Midbrain (tissue), 1 donor: ENCODE data around the gene TMEM154.

ENCODE experiments used
- DNase-seq: peaks from one replicate; lab custom pipeline; 2025; lab: John Stamatoyannopoulos, UW

TMEM154 gene, protein sequence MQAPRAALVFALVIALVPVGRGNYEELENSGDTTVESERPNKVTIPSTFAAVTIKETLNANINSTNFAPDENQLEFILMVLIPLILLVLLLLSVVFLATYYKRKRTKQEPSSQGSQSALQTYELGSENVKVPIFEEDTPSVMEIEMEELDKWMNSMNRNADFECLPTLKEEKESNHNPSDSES

DNA sequence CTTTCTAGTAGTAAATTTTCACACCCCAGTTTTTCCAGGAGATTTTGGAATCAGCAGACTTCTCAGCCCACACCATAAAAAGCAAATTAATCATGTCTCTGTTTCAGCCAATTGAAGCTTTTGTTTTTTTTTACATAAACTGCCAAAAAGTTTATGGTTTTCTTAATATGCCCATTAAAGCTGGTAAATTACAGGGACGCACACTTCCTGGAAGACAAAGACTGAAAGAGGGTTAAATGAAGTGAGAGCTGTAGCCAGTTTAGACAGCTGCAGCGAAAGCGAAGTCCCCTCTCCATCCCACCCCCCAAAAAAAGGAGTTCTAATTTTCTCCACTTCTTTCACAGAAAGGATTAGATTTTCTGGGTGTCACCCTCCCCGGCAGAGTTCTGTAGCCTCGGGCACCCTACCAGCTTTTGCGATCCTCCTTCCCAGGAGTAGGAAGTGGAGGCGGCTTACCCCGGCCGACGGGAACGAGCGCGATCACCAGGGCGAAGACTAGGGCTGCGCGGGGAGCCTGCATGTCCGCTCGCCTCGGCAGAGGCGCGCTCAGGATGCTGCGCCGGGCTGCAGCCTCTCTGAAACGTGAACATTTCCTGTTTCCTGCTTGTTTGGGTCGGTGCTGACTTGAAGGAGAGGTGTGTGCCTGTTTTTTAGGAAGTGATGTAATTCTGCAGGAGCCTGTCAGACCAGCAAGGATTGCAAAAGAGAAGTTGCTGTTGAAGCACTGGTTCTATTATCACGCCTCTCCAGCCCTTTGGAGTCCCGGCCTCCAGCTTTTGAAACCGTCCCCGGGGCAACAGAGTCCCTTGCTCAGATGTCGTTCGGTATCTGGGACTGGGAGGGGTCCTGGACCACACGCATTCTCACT lies at the start of gene TMEM154:
Gene TMEM154 (minus strand): TSS at position 584 of the 868 bp plus-strand sequence. CDS start 64 bp downstream, at position 520.
- DNase-seq: peak; percentile 43

DNA sequence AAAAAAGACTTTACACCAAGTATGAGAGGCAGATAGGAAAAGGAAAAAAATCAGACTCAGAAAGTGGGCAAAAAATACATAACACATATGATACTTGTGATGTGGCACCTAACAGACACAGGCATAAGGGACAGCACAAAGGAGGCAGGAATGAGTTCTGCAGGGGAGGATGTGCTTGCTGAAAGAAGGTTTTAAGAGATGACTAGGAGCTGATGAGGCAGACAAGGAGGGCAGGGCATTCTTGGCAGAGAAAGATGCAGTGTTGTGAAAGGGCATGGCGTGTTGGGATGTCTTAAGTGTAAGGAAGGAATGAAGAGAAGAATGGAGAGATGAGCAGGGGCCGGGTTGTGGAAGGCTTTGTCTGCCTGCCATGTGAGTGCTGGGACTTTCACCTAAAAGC lies 49.7 kb upstream of the TMEM154 start:
- no peak for DNase-seq

DNA sequence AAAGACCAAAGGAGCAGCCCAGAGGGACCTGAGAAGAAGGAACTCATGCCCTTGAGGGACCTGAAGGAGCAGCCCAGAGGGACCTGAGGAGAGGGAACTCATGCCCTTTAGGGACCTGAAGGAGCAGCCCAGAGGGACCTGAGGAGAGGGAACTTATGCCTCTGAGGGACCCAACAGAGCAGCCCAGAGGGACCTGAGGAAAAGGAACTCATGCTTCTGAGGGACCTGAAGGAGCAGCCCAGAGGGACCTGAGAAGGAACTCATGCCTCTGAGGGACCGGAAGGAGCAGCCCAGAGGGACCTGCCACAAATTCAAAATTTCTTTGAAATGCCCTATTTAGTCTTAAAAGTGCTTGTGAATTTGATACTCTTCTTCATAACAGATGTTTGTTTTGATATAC lies 48.5 kb upstream of the TMEM154 start:
- DNase-seq: no peak

DNA sequence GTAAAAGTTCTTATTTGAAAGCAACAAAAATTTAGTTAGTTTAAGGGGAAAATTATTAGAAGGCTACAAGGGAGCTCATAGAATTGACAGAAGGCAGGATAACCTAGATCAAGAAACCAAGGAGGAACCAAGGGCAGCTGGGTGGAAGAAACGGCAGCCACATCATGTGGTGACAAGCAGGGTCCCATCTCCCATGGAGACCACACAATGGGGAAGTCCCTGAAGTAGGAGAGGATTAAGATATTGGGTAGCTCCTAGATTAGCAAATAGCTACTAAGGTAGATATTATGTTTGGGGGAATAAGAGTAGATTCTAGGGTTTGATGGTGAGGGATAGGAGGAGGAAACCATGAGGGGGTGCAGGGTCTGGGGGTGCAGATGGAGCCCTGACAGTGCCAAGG lies 48.0 kb upstream of the TMEM154 start:
- DNase-seq: peak; percentile 2

DNA sequence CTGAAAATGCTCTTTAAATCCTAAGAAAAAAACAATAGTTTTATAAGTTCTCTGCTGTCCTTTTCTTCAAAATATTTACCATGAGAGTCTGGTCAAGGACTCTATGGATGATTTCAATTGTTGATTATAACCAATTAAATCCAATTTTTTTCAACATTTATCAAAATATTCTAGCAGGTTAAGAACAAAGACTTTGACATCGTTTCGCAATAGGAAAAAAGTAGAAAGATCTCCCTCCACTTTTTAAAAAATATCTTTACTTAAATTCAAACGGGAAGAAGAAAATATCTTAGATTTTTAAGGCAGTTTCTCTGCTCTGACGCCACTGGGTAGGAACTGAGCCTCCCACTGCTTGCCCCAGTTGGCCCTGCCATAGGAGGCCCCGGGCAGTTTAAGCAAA lies 44.7 kb upstream of the TMEM154 start:
- no peak for DNase-seq

DNA sequence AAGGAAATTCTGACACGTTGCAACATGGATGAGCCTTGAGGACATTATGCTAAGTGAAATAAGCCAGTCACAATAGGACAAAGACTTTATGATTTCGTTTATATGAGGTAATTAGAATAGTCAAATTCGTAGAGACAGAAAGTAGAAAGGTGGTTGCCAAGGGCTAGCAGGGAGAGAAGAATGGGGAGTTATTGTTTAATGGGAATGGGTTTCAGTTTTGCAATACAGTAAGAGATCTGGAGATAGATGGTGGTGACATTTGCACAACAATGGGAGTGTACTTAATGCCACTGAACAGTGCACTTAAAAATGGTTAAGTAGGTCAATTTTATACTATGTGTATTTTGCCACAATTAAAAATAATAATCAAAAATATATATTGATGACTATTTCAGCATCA lies 43.4 kb upstream of the TMEM154 start:
- DNase-seq: no peak

DNA sequence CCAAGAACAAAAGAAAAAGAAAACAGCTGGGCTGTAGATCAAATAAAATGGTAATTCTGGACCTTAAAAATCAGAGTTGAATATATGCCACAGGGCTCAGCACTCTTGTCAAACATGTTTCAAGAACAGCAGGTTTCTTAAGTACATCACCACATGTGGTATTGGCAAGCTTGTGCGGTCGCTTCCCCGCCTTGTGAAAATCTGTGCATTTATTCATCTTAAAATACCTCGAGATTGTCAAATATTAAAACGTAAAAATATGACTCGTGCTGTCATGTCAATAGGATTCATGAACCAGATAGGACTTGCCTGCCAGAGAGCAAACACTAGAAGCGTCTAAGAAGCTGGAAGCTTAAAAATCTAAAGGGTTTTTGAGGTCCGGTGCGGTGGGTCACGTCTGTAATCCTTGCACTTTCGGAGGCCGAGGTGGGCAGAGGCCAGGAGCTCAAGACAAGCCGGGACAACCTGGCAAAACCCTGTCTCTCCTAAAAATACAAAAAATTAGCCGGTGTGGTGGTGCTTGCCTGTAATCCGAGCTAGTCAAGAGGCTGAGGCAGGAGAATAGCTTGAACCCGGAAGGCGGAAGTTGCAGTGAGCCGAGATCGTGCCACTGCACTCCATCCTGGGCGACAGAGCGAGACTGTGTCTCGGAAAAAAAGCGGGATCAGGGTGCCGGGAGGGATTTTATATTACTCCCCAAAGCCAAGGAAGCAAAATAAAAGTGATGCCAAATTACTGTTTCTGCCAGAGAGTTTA lies 40.2 kb upstream of the TMEM154 start:
- DNase-seq: no peak

DNA sequence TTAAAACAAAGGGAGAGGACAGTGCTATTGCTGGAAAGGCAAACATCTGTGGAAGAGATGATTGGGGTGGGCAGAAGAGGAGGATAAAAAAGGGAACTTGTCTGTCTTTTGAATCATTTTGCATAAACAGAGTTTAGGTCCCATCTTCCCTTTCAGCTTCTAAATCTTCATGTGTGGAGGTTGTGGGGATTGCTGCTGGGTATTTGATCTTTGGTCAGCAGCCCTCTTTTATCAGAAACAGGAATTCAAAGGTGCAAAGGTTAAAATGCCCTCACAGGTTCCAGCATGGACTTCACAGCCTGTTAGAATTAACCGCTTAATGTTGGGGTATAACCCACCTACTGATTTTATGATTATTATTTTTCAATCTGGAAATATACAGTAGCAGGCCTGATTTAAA lies 39.5 kb upstream of the TMEM154 start:
- DNase-seq: no peak

DNA sequence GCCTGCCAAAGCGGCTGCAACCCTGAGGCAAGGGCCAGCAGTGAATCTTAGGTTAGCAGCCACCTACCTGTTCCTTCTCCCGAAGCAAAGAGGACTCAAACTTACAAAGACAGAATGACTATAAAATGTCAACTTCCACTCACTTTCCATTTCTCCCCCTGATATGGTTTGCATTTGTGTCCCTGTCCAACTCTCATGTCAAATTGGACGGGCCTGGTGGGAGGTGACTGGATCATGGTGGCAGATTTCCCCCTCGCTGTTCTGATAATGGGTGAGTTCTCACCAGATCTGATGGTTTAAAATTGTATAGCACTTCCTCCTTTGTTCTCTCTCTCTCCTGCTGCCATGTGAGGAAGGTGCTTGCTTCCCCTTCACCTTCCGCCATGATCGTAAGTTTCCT lies 35.3 kb upstream of the TMEM154 start:
- DNase-seq: no peak

DNA sequence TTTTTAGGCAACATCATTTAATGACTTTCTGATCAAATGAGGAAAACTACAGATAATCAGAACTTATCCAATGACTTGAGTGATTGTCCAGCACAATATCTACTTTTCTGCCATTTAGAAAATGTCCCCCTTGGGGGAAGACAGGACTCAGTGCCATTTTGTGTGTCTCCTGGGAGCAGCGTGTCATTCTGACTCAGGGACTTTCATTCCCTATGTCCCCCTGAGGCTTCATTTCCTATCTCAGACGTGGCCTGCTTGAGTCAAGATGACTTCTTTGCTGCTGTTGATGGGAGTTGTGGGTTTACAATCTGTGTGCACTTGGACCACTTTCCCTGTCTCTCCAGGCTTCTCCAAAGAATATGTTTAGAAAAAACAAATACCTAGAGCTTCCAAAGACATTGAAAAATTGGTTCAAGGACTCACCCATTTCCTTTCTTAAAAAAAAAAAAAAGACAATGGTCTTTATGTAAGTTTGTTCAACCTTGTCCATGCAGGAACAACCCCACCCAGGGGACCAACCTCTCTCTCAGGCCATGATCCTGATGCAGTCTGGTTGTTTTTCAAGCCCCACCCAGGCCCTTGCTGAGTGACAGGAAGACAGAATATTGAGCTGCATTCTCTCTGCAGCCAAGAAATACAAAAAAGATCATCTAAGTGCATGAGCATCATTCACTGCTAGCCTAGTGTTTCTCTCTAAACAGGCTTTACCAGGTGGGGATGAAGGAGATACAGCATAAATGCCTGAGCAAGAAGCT lies 34.3 kb upstream of the TMEM154 start:
- DNase-seq: no peak

DNA sequence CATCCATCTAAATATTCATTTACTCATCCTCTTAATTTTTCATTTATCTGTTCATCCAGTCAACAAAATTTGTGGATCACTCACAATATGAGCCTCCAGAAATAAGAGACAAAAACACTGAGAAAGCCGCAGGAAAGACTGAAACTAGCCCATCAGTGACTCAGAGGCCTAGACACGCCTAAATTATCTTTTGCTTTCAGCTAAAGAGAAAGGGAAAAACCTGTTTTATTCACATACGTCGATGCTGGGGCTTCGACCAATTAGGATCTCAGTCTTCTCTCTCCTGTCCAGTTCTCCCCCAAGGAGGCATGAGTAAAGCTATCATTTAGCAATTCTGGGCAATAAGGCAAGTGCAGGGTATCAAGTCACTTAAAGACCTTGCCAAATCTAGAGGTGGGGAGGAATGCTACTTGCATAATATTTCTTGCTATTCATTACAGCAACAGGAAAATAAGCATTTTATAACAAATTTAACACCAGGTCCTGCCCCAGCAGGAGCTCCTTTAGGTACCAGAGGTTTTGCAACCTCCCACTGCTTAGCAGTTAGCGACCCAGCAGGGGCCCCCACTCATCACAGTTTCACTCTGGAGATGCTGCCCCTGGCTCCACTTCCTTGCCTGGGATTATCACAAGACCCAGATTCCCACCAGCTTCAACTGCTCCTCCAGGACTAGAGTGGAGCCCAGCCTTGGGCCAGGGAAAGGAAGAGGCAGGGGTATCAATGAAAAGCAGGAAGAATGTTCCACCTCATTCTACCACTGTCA lies 30.1 kb upstream of the TMEM154 start:
- DNase-seq: no peak

DNA sequence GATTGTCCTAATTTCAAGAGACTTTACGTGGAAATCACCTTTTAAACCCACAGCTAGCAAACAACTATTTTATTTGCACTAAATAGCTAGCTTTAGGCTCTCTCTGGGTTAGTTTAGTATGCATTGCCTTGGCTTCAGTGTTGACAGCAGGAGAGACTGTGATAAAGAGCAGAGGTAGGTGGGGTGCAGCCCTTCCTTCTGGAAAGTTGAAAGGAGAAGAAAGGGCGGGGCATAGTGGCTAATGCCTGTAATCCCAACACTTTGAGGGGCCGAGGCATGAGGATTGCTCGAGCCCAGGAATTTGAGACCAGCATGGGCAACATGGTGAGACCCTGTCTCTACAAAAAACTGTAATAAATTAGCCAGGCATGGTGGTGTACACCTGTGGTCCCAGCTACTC lies 29.0 kb upstream of the TMEM154 start:
- DNase-seq: no peak

DNA sequence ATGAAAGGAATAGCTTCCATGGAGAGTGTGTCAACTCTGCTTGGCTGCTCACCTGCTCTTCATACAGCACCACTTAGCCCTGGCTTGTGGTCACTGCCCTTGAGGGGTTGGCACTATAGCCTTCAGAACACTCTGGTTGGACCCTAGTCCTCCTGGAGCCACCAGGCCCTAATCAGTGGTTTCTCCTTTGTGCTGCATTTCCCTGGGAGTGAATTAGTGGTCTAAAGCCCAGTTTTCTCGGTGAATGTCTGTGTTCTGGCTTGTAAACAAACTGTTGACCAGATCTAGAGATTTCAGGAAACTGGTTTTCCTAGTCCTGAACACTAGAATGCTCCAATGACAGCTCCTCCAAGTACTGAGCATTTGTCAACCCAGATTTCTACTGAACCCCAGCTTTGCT lies 28.6 kb upstream of the TMEM154 start:
- no peak for DNase-seq

DNA sequence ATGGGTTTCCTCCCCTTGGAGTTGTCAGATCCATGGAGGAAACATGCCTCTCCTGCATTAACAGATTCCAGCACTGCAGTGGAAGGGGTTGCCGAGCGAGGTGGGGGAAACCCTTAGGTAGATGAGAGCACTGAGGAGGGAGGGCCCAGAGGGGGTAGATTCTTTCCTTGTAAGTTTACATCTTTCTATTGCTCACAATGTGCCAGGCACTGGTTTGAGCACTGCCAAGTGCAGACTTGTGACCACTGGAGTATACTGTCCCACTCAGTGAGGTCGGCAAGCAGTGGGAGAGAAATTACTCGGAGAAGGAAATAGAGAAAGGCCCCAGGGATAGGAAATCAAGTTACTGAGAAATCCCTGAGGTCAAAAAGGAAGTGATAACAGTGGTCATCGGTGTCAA lies 27.8 kb upstream of the TMEM154 start:
- DNase-seq: no peak

DNA sequence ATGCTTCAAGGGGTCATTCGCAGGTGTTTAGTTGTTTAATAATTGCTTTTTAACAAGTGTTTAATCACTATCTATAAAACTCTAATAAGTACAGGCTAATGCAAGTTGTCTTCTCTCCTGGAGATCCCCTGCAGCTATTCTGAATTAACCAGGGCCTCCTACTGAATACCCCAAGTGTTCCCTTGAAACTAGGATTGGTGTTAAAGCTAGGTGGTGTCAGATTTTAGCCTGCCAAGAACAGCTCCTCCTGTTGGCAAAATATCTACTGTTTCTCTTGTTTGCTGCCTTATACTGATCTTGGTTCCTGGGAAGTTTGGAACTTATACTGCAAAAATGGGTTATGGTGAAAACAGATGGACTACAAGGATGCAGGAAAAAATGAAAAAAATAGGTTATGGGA lies 26.1 kb upstream of the TMEM154 start:
- no peak for DNase-seq

DNA sequence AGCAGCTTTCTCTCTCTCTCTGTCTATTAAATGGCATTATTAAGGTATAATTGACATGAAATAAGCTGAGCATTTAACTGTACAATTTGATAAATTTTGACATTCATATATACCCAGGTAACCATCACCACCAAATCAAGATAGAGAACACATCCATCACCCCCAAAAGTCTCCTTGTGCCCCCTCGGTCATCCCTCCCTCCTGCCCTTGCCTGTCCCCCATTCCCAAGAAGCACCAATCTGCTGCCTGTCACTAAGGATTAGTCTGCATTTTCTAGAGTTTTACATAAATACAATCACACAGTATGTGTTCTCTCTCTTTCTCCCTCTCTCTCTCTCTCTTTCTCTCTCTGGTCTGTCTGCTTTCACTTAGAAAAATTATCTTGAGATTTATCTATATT lies 25.0 kb upstream of the TMEM154 start:
- no peak for DNase-seq

DNA sequence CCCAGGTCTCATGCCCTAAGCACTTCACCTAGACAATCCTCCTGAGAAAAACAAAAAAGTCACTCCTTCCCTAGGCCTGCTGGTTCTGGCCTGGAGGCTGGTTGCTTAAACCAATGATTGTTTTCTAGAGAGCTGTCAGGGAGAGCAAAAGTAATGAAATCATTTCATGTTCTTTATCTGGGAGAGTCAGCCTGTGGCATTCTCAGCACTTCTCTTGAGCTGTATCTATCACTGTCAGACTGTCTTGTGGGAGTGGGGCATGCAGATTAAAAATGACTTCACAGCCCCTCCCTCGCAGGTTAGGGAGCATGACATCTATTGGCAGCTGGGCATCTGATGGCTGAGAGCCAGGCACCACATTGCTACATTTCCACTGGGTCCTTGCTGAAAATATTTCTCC lies 20.4 kb upstream of the TMEM154 start:
- DNase-seq: no peak

DNA sequence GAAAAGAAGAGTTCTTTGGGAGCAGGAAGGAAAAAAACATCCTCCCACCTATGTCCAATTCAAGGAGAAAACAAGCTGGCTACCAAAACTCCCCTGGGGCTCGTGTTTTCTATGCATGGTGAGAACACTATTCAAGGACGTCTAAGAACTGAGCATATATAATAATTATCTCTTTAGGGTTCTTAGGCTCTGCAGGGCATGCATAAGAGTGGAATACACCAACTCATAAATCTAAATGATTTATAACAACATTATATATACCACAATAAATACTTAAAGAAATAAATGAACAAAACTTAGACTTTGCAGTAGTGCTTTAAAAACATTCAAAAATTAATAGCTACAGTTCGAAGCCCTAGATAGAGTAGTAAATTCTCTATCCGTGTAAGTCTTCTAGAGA lies 19.5 kb upstream of the TMEM154 start:
- no peak for DNase-seq

DNA sequence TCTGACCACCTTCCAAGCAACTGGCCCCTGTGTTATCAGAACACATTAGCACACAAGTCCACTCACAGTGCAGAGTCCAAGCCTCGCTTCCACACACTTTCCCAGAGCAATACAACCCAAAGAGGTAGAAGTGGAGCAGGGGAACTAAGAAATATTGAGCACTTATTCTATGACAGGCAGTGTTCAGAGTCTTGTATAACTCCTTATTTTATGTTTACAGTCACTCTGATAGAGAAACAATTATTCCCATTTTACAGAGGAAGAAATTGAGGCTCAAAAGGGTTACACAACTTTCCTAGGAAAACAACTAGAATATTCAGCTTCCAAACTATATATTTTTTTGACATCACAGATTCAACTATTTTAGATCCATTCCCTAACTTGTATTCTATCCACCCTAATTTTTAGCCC lies 18.3 kb upstream of the TMEM154 start:
- DNase-seq: no peak

DNA sequence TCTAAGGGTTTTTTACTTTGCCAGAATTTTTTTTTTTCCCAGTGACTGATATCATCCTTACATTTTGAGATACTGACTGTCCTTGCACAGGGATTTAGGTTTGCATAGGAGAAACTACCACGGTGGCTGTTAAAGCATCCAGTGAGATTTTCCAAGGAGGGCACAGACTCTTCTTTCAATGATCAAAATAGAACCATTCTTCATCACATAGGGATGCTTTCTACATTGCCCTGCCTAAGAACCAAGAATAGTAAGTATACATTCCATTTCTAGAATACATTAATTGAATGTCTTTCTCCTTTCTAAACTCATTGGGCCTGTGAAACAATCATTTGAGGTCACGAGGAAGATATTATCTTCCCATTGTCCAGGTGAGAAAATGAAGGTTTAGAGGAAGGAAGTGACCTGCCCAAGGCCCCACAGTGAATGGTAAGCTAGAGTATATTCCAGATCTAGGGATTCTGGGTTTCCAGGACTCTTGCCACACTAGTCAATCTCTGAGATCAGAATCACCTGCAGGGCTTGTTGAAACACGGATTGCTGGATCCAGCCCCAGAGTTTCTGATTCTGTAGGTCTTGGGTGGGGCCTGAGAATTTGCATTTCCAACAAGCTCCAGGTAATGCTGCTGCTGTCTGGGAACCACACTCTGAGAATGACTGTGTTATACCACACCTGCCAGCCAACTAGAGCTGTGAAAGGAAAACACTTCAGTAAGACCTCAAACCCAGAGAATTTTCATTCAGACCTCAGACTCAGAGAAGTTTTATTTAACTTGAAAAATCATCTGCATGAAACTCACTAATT lies 17.7 kb upstream of the TMEM154 start:
- no peak for DNase-seq
